ENCODE measurements around the gene BCAS1.

- TF ChIP-seq CTCF (IDR thresholded peaks at IDR 0.05; ENCODE audit: borderline replicate concordance, extremely low read depth, low read length, poor library complexity, severe bottlenecking): no peak
- no peak for TF ChIP-seq EZH2 (IDR thresholded peaks at IDR 0.05; ENCODE audit: borderline replicate concordance, low read depth, low read length, severe bottlenecking)
Measured at GRCh38 chr20:53911301-53911700, 159.1 kb downstream of the BCAS1 start.

Data from DND-41 (cell line).